MM.1S (cell line): ENCODE results near the gene CT45A3.
"Not testable (repeated sequence)": the region's sequence is repeated elsewhere in the genome, so short reads cannot be mapped to it uniquely, and the experiment has no call there.

Experiments
- DNase-seq: peaks from one replicate; pipeline ENCODE4 v3.0.0-alpha.2; 2015
- H2AFZ ChIP-seq: fragments of 300-600 bp; sonication (generic); 2 replicates; pipeline ENCODE4 v1.6.0; 2016; ENCODE audit warnings: antibody characterized with exemption, low read length
- H3F3A ChIP-seq: fragments of 300-600 bp; sonication (generic); 2 replicates; pipeline ENCODE4 v1.6.1; 2016; ENCODE audit warnings: mild to moderate bottlenecking, antibody characterized with exemption, low read length, moderate library complexity, mixed read lengths; ENCODE audit not compliant: insufficient read depth
- H3K27ac ChIP-seq: fragments of 300-600 bp; sonication (generic); 2 replicates; pipeline ENCODE4 v1.5.1; 2016; ENCODE audit warnings: mild to moderate bottlenecking, low read length
- H3K27me3 ChIP-seq: fragments of 300-600 bp; sonication (generic); replicated peaks from 2 replicates; pipeline ENCODE4 v1.6.0; 2016; ENCODE audit warnings: low read length; ENCODE audit not compliant: insufficient read depth
- H3K36me3 ChIP-seq: fragments of 300-600 bp; sonication (generic); replicated peaks from 2 replicates; pipeline ENCODE4 v1.6.1; 2016; ENCODE audit warnings: mild to moderate bottlenecking, low read length, mixed read lengths; ENCODE audit not compliant: insufficient read depth
- H3K4me1 ChIP-seq: fragments of 300-600 bp; sonication (generic); 2 replicates; pipeline ENCODE4 v1.6.1; 2016; ENCODE audit warnings: low read length, mixed read lengths
- H3K4me2 ChIP-seq: fragments of 300-600 bp; sonication (generic); 2 replicates; pipeline ENCODE4 v1.6.0; 2016; ENCODE audit warnings: low read depth, low read length
- H3K4me3 ChIP-seq: fragments of 300-600 bp; sonication (generic); 2 replicates; pipeline ENCODE4 v1.5.1; 2016; ENCODE audit warnings: low read length, mixed read lengths
- H3K79me2 ChIP-seq: fragments of 300-600 bp; sonication (generic); 2 replicates; pipeline ENCODE4 v1.6.1; 2016; ENCODE audit warnings: mixed run types, low read length, mixed read lengths
- H3K9ac ChIP-seq: fragments of 300-600 bp; sonication (generic); 2 replicates; pipeline ENCODE4 v1.6.1; 2016; ENCODE audit warnings: low read length, mixed read lengths
- H3K9me2 ChIP-seq: fragments of 300-600 bp; sonication (generic); replicated peaks from 2 replicates; pipeline ENCODE4 v1.6.1; 2016; ENCODE audit warnings: mild to moderate bottlenecking, low read length, mixed read lengths; ENCODE audit not compliant: insufficient read depth
- H3K9me3 ChIP-seq: fragments of 300-600 bp; sonication (generic); replicated peaks from 2 replicates; pipeline ENCODE4 v1.6.1; 2016; ENCODE audit warnings: mild to moderate bottlenecking, low read length, mixed read lengths; ENCODE audit not compliant: insufficient read depth
- H4K20me1 ChIP-seq: fragments of 300-600 bp; sonication (generic); 2 replicates; pipeline ENCODE4 v1.6.1; 2016; ENCODE audit warnings: mild to moderate bottlenecking, low read length, moderate library complexity, mixed read lengths; ENCODE audit not compliant: insufficient read depth
- CTCF ChIP-seq: fragments of 300-600 bp; sonication (generic); IDR thresholded peaks from 2 replicates; pipeline ENCODE4 v1.5.1; 2016; ENCODE audit warnings: antibody characterized with exemption, low read length, mixed read lengths
- EZH2 ChIP-seq: fragments of 300-600 bp; sonication (generic); optimal IDR thresholded peaks from 2 replicates; pipeline ENCODE3; 2017; ENCODE audit warnings: low read depth, mild to moderate bottlenecking, antibody characterized with exemption, low read length, mixed read lengths
- EZH2phosphoT487 ChIP-seq: fragments of 300-600 bp; sonication (generic); IDR thresholded peaks from 2 replicates; pipeline ENCODE4 v1.6.1; 2018; ENCODE audit warnings: antibody characterized with exemption, low read length

The CT45A3 gene

DNA sequence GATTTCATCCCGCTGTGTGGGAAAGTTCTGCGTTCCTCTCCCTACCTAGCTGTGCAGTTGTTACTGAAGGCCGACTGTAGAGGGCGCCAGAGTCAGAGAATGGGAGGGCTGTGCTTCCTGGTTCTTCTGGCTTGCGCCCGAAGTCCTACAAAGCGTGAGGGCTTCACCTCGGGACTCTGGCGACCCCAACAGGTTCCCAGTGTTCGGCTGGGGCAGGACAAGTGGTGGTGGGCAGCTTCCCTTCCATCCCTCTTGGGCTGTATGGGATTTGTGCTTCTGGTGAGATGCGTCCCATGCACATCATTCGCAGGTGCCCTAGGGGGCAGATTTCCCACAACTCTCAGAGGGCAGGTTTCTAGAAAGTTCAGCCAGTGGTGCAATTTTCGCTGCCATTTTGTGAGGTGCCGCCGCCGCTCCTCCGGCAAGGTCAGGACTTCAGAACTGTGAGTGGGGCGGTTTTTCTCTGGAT is 27.3 kb downstream of the CT45A3 start:
- peak; percentile 64 for DNase-seq
- no peaks in the 10 kb centered on the region for H3K9me2 ChIP-seq
- peak overlapping the region; percentile 87 for H2AFZ ChIP-seq
- no peaks in the 10 kb centered on the region for H3F3A ChIP-seq
- no peaks in the 10 kb centered on the region for H3K79me2 ChIP-seq
- H3K9me3 ChIP-seq: no peaks in the 10 kb centered on the region
- peak overlapping the region; percentile 57 for H3K4me3 ChIP-seq
- no peaks in the 10 kb centered on the region for H3K4me1 ChIP-seq
- no peaks in the 10 kb centered on the region for H4K20me1 ChIP-seq
- H3K36me3 ChIP-seq: no peaks in the 10 kb centered on the region
- H3K27ac ChIP-seq: no peak overlapping the region
- H3K27me3 ChIP-seq: no peaks in the 10 kb centered on the region
- H3K4me2 ChIP-seq: peak overlapping the region; percentile 81
- no peak overlapping the region for H3K9ac ChIP-seq
- TF ChIP-seq CTCF (peak; percentile 73), EZH2 (no peak), EZH2phosphoT487 (no peak)

GRCh38 chrX:135737366-135738071 is 30.5 kb downstream of the CT45A3 start:
- no peaks in the 10 kb centered on the region for H3K9me3 ChIP-seq
- H3K27ac ChIP-seq: no peak overlapping the region
- H3K4me3 ChIP-seq: no peak overlapping the region
- H3K27me3 ChIP-seq: no peaks in the 10 kb centered on the region
- H3K36me3 ChIP-seq: no peaks in the 10 kb centered on the region
- H4K20me1 ChIP-seq: no peaks in the 10 kb centered on the region
- no peak for TF ChIP-seq EZH2
- peak; percentile 21 for TF ChIP-seq CTCF
- no peak overlapping the region for H3K4me2 ChIP-seq
- no peaks in the 10 kb centered on the region for H3K9me2 ChIP-seq
- H3K4me1 ChIP-seq: no peaks in the 10 kb centered on the region
- no peaks in the 10 kb centered on the region for H3K79me2 ChIP-seq
- no peak overlapping the region for H3K9ac ChIP-seq
- DNase-seq: peak; percentile 31
- H3F3A ChIP-seq: no peaks in the 10 kb centered on the region
- H2AFZ ChIP-seq: no peak overlapping the region

DNA sequence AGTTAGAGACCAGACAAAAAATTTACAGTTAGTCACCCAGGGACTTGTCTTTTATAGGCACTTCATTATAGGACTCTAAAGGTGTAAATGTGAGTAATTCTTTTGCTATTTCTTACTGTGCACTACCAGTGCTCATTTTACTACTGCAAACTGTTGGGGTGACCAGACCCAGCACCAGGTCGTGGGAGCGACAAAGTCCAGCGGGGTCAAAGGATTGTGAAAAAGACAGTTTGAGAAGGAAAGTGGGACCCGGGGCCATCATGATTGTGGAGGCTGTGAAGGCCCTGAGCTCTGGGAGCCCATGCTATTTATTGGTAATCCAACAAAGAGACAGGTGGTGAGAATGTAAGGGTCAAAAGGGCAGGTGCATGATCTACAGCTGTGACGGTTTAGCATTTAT is 33.3 kb downstream of the CT45A3 start:
- H3K27me3 ChIP-seq, H3K9me2 ChIP-seq, H3K9me3 ChIP-seq, H3K9ac ChIP-seq, H4K20me1 ChIP-seq, DNase-seq, H3K4me1 ChIP-seq, H3K27ac ChIP-seq, H3F3A ChIP-seq, H2AFZ ChIP-seq, H3K79me2 ChIP-seq, H3K4me3 ChIP-seq, H3K36me3 ChIP-seq, H3K4me2 ChIP-seq: not testable (repeated sequence)

GRCh38 chrX:135713795-135714194 is 54.2 kb downstream of the CT45A3 start:
- DNase-seq: no peak
- Histone ChIP-seq H2AFZ (no peak overlapping the region), H3K9me3 (no peaks in the 10 kb centered on the region), H3K27ac (no peak overlapping the region), H3F3A (no peaks in the 10 kb centered on the region), H3K4me1 (no peaks in the 10 kb centered on the region), H3K27me3 (no peaks in the 10 kb centered on the region), H3K9me2 (no peaks in the 10 kb centered on the region), H3K9ac (no peak overlapping the region), H3K4me3 (no peak overlapping the region), H3K36me3 (no peaks in the 10 kb centered on the region), H3K79me2 (no peaks in the 10 kb centered on the region), H4K20me1 (no peaks in the 10 kb centered on the region), H3K4me2 (no peak overlapping the region)
- TF ChIP-seq CTCF (no peak), EZH2phosphoT487 (no peak), EZH2 (no peak)
